Neuronal stem cell (in vitro differentiated cells): ENCODE results near the gene HSPA1B.
A peak's percentile ranks its signal among the peaks of the same experiment; 100 is the strongest.

Experiments used
- DNase-seq: peaks from one replicate; pipeline ENCODE4 v3.0.0-alpha.2; 2013; ENCODE audit warnings: low spot score
- H2AFZ ChIP-seq: one replicate; pipeline ENCODE4 v1.6.1; 2013; ENCODE audit warnings: mild to moderate bottlenecking, low read length, inconsistent platforms
- H2AK5ac ChIP-seq: 2 replicates; pipeline ENCODE4 v1.6.1; 2013; ENCODE audit warnings: low read depth, mild to moderate bottlenecking, inconsistent platforms, low read length, moderate library complexity, mixed read lengths
- H2BK120ac ChIP-seq: 2 replicates; pipeline ENCODE4 v1.6.1; 2013; ENCODE audit warnings: low read depth, mild to moderate bottlenecking, inconsistent platforms, low read length, moderate library complexity, mixed read lengths
- H2BK12ac ChIP-seq: one replicate; pipeline ENCODE4 v1.6.1; 2013; ENCODE audit warnings: low read length, inconsistent platforms
- H2BK15ac ChIP-seq: 2 replicates; pipeline ENCODE4 v1.6.1; 2013; ENCODE audit warnings: mild to moderate bottlenecking, low read length, inconsistent platforms, mixed read lengths
- H2BK5ac ChIP-seq: one replicate; pipeline ENCODE4 v1.6.1; 2013; ENCODE audit warnings: inconsistent platforms, mild to moderate bottlenecking, low read length, moderate library complexity
- H3K14ac ChIP-seq: one replicate; pipeline ENCODE4 v1.6.1; 2013; ENCODE audit warnings: low read length, inconsistent platforms
- H3K18ac ChIP-seq: 2 replicates; pipeline ENCODE4 v1.6.1; 2013; ENCODE audit warnings: low read length, inconsistent platforms
- H3K23ac ChIP-seq: 2 replicates; pipeline ENCODE4 v1.6.1; 2013; ENCODE audit warnings: low read depth, mild to moderate bottlenecking, mixed read lengths, low read length, inconsistent platforms; ENCODE audit not compliant: poor library complexity
- H3K27ac ChIP-seq: replicated peaks from 3 replicates; pipeline ENCODE4 v1.5.1; 2013; ENCODE audit warnings: low read length, inconsistent platforms
- H3K27me3 ChIP-seq, 3 experiments: 2 replicates each; pipeline ENCODE4 v1.6.1; 2013; ENCODE audit warnings: low read length in 3 of 3, mild to moderate bottlenecking in 2 of 3, inconsistent platforms in 1 of 3, low read depth in 1 of 3, mixed read lengths in 1 of 3, moderate library complexity in 1 of 3; ENCODE audit not compliant: control insufficient read depth in 3 of 3, insufficient read depth in 3 of 3
- H3K36me3 ChIP-seq, 2 donors: replicated peaks in 1 of 2; 2 replicates each; pipeline ENCODE4 v1.6.1; 2013; ENCODE audit warnings: low read length in 2 of 2; ENCODE audit not compliant: control insufficient read depth in 2 of 2, insufficient read depth in 2 of 2
- H3K4ac ChIP-seq: 2 replicates; pipeline ENCODE4 v1.6.1; 2013; ENCODE audit warnings: inconsistent platforms, mild to moderate bottlenecking, low read length, moderate library complexity
- H3K4me1 ChIP-seq, 2 donors: 1 replicate in 1 of 2; 2 replicates in 1 of 2; pipeline ENCODE4 v1.6.1; 2013; ENCODE audit warnings: low read length in 2 of 2, low read depth in 1 of 2; ENCODE audit not compliant: control insufficient read depth in 2 of 2, insufficient read depth in 1 of 2
- H3K4me2 ChIP-seq: one replicate; pipeline ENCODE4 v1.6.1; 2013; ENCODE audit warnings: mild to moderate bottlenecking, low read length, inconsistent platforms; ENCODE audit not compliant: insufficient read depth, poor library complexity, severe bottlenecking
- H3K4me3 ChIP-seq, 2 donors: 2 replicates each; pipeline ENCODE4 v1.5.1; 2013; ENCODE audit warnings: low read length in 2 of 2, mild to moderate bottlenecking in 2 of 2, inconsistent platforms in 1 of 2, moderate library complexity in 1 of 2
- H3K79me1 ChIP-seq: one replicate; pipeline ENCODE4 v1.6.1; 2013; ENCODE audit warnings: low read depth, mild to moderate bottlenecking, inconsistent platforms, low read length, moderate library complexity
- H3K9ac ChIP-seq: one replicate; pipeline ENCODE4 v1.6.1; 2013; ENCODE audit warnings: mild to moderate bottlenecking, low read depth, low read length, inconsistent platforms; ENCODE audit not compliant: poor library complexity
- H3K9me3 ChIP-seq, 2 donors: replicated peaks in 1 of 2; 2 replicates each; pipeline versions ENCODE3 to v1.6.1; 2013; ENCODE audit warnings: low read length in 2 of 2, mild to moderate bottlenecking in 2 of 2, inconsistent platforms in 1 of 2, low read depth in 1 of 2, mixed read lengths in 1 of 2, moderate library complexity in 1 of 2; ENCODE audit not compliant: control insufficient read depth in 2 of 2, insufficient read depth in 1 of 2
- H4K8ac ChIP-seq: one replicate; pipeline ENCODE4 v1.6.1; 2013; ENCODE audit warnings: low read depth, mild to moderate bottlenecking, inconsistent platforms, low read length, moderate library complexity
- H4K91ac ChIP-seq: one replicate; pipeline ENCODE4 v1.6.1; 2013; ENCODE audit warnings: low read length, low read depth, mild to moderate bottlenecking, inconsistent platforms; ENCODE audit not compliant: poor library complexity
- WGBS, 2 donors: extraction: QIAGEN DNeasy Blood & Tissue Kit; methylation state at CpG; one replicate each; pipeline ENCODE4 v1.1.7; 2013; ENCODE audit warnings: missing lambda C conversion rate in 2 of 2, mixed read lengths in 1 of 2; ENCODE audit not compliant: insufficient read length in 2 of 2, insufficient replicate concordance in 1 of 2; ENCODE audit errors: extremely low coverage in 2 of 2; 5-methylcytosine and 5-hydroxymethylcytosine counted together

The HSPA1B gene

DNA sequence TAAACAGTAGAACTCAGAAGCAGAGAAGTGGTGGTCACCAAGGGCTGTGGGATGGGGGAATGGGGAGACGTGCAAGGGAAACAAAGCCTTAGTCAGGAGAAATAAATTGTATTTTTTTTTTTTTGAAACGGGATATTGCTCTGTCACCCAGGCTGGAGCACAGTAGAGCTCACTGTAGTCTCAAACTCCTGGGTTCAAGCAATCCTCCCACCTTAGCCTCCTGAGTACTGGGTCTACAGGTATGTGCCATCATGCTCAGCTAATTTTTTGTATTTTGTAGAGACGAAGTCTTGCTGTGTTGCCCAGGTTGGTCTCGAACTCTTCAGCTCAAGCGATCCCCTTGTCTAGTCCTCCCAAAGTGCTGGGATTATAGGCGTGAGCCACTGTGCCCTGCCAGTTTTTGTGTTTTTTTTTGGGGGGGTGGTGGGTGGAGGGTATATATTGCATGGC, 3.4 kb downstream of the HSPA1B start:
- Histone ChIP-seq H3K4me1 (peaks cover under 1 to 6% of the 10 kb centered on the region in 2 donors), H3K4me2 (peak overlapping the region; percentile 54), H3K9me3 (no peaks in the 10 kb centered on the region), H4K91ac (no peak overlapping the region), H3K9ac (no peak overlapping the region), H2BK5ac (no peak overlapping the region), H2AK5ac (no peak overlapping the region), H3K36me3 (peaks cover 0 to 9% of the 10 kb centered on the region in 2 donors), H3K79me1 (peaks cover 5% of the 10 kb centered on the region), H2BK12ac (no peak overlapping the region), H3K14ac (no peak overlapping the region), H4K8ac (no peak overlapping the region), H3K27me3 (no peaks in the 10 kb centered on the region), H2AFZ (no peak overlapping the region), H3K18ac (no peak overlapping the region), H3K4me3 (peak overlapping the region in 1 of 2 donors; percentile 78), H3K4ac (no peak overlapping the region), H2BK15ac (no peak overlapping the region), H3K23ac (no peak overlapping the region), H3K27ac (no peak overlapping the region), H2BK120ac (no peak overlapping the region)
- whole genome bisulfite sequencing, 2 donors, result no CpG with 5 or more reads among the region's 6 CpGs
- DNase-seq, result no peak

GRCh38 chr6:31831350-31832215, 4.0 kb downstream of the HSPA1B start:
- H3K4ac ChIP-seq, result no peak overlapping the region

GRCh38 chr6:31834367-31835250, 7.1 kb downstream of the HSPA1B start:
- H3K18ac ChIP-seq, result peak overlapping the region; percentile 100
- H2BK5ac ChIP-seq, result peak overlapping the region; percentile 97
- H3K4me1 ChIP-seq, result peaks cover 5 to 16% of the 10 kb centered on the region in 2 donors
- H2BK15ac ChIP-seq, result peak overlapping the region; percentile 72
- peak overlapping the region; percentile 95 for H2BK120ac ChIP-seq
- H3K36me3 ChIP-seq, result peaks cover 25 to 46% of the 10 kb centered on the region in 2 donors
- peak overlapping the region; percentile 78 for H2BK12ac ChIP-seq
- H3K9me3 ChIP-seq, result peaks cover 0 to 3% of the 10 kb centered on the region in 2 donors
- peak overlapping the region; percentile 100 for H3K14ac ChIP-seq
- H3K27me3 ChIP-seq, result no peaks in the 10 kb centered on the region
- H3K79me1 ChIP-seq, result peaks cover 8% of the 10 kb centered on the region
- H4K8ac ChIP-seq, result no peak overlapping the region
- H3K4ac ChIP-seq, result peak overlapping the region; percentile 97
- peak overlapping the region; percentile 92 to 99 for H3K4me3 ChIP-seq
- no peak overlapping the region for H4K91ac ChIP-seq
- peak overlapping the region; percentile 100 for H3K23ac ChIP-seq
- H3K4me2 ChIP-seq, result peak overlapping the region; percentile 65
- peak; percentile 75 for DNase-seq
- H2AFZ ChIP-seq, result peak overlapping the region; percentile 77
- H3K27ac ChIP-seq, result peak overlapping the region; percentile 84
- H3K9ac ChIP-seq, result peak overlapping the region; percentile 100
- no CpG with 5 or more reads among the region's 59 CpGs for WGBS, 2 donors
- peak overlapping the region; percentile 98 for H2AK5ac ChIP-seq

More at GRCh38 chr6:31831350-31832215, 4.0 kb downstream of the HSPA1B start:
- no peak overlapping the region for H2AFZ ChIP-seq
- peaks cover 8% of the 10 kb centered on the region for H3K79me1 ChIP-seq
- no peak overlapping the region for H2BK12ac ChIP-seq
- H3K27ac ChIP-seq, result no peak overlapping the region
- no peak overlapping the region for H2BK120ac ChIP-seq
- no peak overlapping the region for H4K91ac ChIP-seq
- no peaks in the 10 kb centered on the region for H3K9me3 ChIP-seq
- no peak overlapping the region for H3K14ac ChIP-seq
- WGBS, 2 donors, result no CpG with 5 or more reads among the region's 15 CpGs
- H3K4me3 ChIP-seq, result no peak overlapping the region
- H3K23ac ChIP-seq, result peak overlapping the region; percentile 2
- H2BK5ac ChIP-seq, result no peak overlapping the region
- H3K4me1 ChIP-seq, result peaks cover 7 to 8% of the 10 kb centered on the region in 2 donors
- H3K4me2 ChIP-seq, result no peak overlapping the region
- H3K27me3 ChIP-seq, result no peaks in the 10 kb centered on the region
- H3K18ac ChIP-seq, result no peak overlapping the region
- no peak overlapping the region for H2BK15ac ChIP-seq
- DNase-seq, result no peak
- H4K8ac ChIP-seq, result no peak overlapping the region
- H3K36me3 ChIP-seq, result peaks cover 4 to 16% of the 10 kb centered on the region in 2 donors
- no peak overlapping the region for H2AK5ac ChIP-seq
- H3K9ac ChIP-seq, result no peak overlapping the region
